H1 (cell line): Measurements from ENCODE around the gene ZNF385B. TPM values are rescaled to one million over a fixed set of nuclear protein-coding genes. Genes with fewer than 3 reads are reported as not detected.

Experiments
- CTCF ChIA-PET: fragments of 300-600 bp; sonication (Branson Sonifier 250); formaldehyde crosslinking; loops from one replicate; lab custom pipeline; 2021; ENCODE audit not compliant: partially characterized antibody; lab: Charles Lee
- POLR2A ChIA-PET: fragments of 300-600 bp; sonication (Branson Sonifier 250); formaldehyde crosslinking; loops from one replicate; lab custom pipeline; 2021; ENCODE audit warnings: inconsistent platforms; ENCODE audit not compliant: partially characterized antibody; lab: Charles Lee
- DNase-seq, 2 experiments: peaks; one replicate each; pipeline versions ENCODE4 v3.0.0 to v3.0.0-alpha.2; 2010 to 2022; ENCODE audit warnings: low spot score in 2 of 2, low read depth in 1 of 2, mixed read lengths in 1 of 2
- FAIRE-seq: peaks from 2 replicates; lab custom pipeline; 2011; peaks lifted over from hg19 to GRCh38; lab: Jason Lieb, UNC
- H2AFZ ChIP-seq: 2 replicates; pipeline ENCODE4 v1.8.1; 2012; ENCODE audit warnings: low read length, inconsistent platforms
- H2AK5ac ChIP-seq: 2 replicates; pipeline ENCODE4 v1.6.1; 2013; ENCODE audit warnings: low read depth, low read length
- H2BK120ac ChIP-seq: replicated peaks from 2 replicates; pipeline ENCODE3; 2013; ENCODE audit warnings: low read depth, low read length, inconsistent platforms
- H2BK12ac ChIP-seq: 2 replicates; pipeline ENCODE4 v1.6.1; 2013; ENCODE audit warnings: low read depth, low read length
- H2BK15ac ChIP-seq: 2 replicates; pipeline ENCODE4 v1.6.1; 2013; ENCODE audit warnings: low read length
- H2BK20ac ChIP-seq: 2 replicates; pipeline ENCODE4 v1.6.1; 2013; ENCODE audit warnings: low read length
- H2BK5ac ChIP-seq: 2 replicates; pipeline ENCODE4 v1.6.1; 2013; ENCODE audit warnings: low read depth, low read length
- H3K14ac ChIP-seq: 2 replicates; pipeline ENCODE4 v1.6.1; 2013; ENCODE audit warnings: inconsistent platforms; ENCODE audit not compliant: insufficient read length
- H3K18ac ChIP-seq: 2 replicates; pipeline ENCODE4 v1.6.1; 2013; ENCODE audit warnings: low read length; ENCODE audit errors: extremely low read depth
- H3K23ac ChIP-seq: 2 replicates; pipeline ENCODE4 v1.6.1; 2013; ENCODE audit warnings: inconsistent platforms; ENCODE audit not compliant: insufficient read length
- H3K23me2 ChIP-seq: 2 replicates; pipeline ENCODE4 v1.6.1; 2013; ENCODE audit warnings: low read depth, low read length
- H3K27ac ChIP-seq: 2 replicates; pipeline ENCODE4 v1.6.1; 2011; ENCODE audit warnings: low read depth, low read length, inconsistent platforms
- H3K27me3 ChIP-seq, 4 experiments: replicated peaks in 1 of 4; 1 replicate in 1 of 4; 2 replicates in 3 of 4; pipeline versions ENCODE4 v1.6.1 to v1.8.1; 2011 to 2013; ENCODE audit warnings: low read length in 3 of 4, mild to moderate bottlenecking in 3 of 4, inconsistent platforms in 2 of 4, mixed read lengths in 2 of 4, moderate library complexity in 1 of 4; ENCODE audit not compliant: control insufficient read depth in 3 of 4, insufficient read depth in 3 of 4; ENCODE audit errors: extremely low read depth in 1 of 4
- H3K36me3 ChIP-seq, 4 experiments: 2 replicates each; pipeline versions ENCODE4 v1.6.1 to v1.8.1; 2011 to 2013; ENCODE audit warnings: mild to moderate bottlenecking in 4 of 4, low read length in 3 of 4, moderate library complexity in 2 of 4, control low read depth in 1 of 4, inconsistent platforms in 1 of 4; ENCODE audit not compliant: insufficient read depth in 4 of 4, control insufficient read depth in 2 of 4
- H3K4ac ChIP-seq: replicated peaks from 2 replicates; pipeline ENCODE3; 2013; ENCODE audit warnings: low read length, low read depth, mixed read lengths, inconsistent platforms; ENCODE audit not compliant: insufficient read length
- H3K4me1 ChIP-seq, 4 experiments: replicated peaks in 1 of 4; 1 replicate in 1 of 4; 2 replicates in 3 of 4; pipeline versions ENCODE4 v1.6.1 to v1.8.1; 2011 to 2013; ENCODE audit warnings: low read length in 3 of 4, inconsistent platforms in 2 of 4, mixed read lengths in 1 of 4; ENCODE audit not compliant: insufficient read depth in 4 of 4, control insufficient read depth in 3 of 4
- H3K4me2 ChIP-seq, 2 experiments: 2 replicates each; pipeline versions ENCODE4 v1.6.1 to v1.8.1; 2011 to 2013; ENCODE audit warnings: low read depth in 2 of 2, low read length in 2 of 2, control low read depth in 1 of 2, inconsistent platforms in 1 of 2, mild to moderate bottlenecking in 1 of 2; ENCODE audit not compliant: insufficient read depth in 1 of 2
- H3K4me3 ChIP-seq, 4 experiments: fragments of 200-600, 300-600 bp in 1 of 4; sonication (generic), shearing (Covaris generic), sonication (Bioruptor Twin) in 1 of 4; 2 replicates each; pipeline versions ENCODE4 v1.5.1 to v1.8.1; 2011 to 2016; ENCODE audit warnings: low read length in 4 of 4, low read depth in 3 of 4, control low read depth in 2 of 4, inconsistent platforms in 2 of 4, mild to moderate bottlenecking in 2 of 4, mixed read lengths in 1 of 4, moderate library complexity in 1 of 4; ENCODE audit not compliant: insufficient read depth in 2 of 4; ENCODE audit errors: extremely low read depth in 1 of 4
- H3K56ac ChIP-seq: replicated peaks from 2 replicates; pipeline ENCODE3; 2013; ENCODE audit warnings: low read depth, mild to moderate bottlenecking, mixed read lengths, low read length, inconsistent platforms; ENCODE audit not compliant: insufficient read length
- H3K79me1 ChIP-seq: 2 replicates; pipeline ENCODE4 v1.6.1; 2013; ENCODE audit warnings: low read depth, low read length, control low read depth
- H3K79me2 ChIP-seq, 2 experiments: 2 replicates each; pipeline versions ENCODE4 v1.6.1 to v1.8.1; 2012 to 2013; ENCODE audit warnings: low read length in 2 of 2, mild to moderate bottlenecking in 2 of 2, inconsistent platforms in 1 of 2; ENCODE audit not compliant: insufficient read depth in 2 of 2, control insufficient read depth in 1 of 2
- H3K9ac ChIP-seq, 4 experiments: replicated peaks in 1 of 4; 1 replicate in 1 of 4; 2 replicates in 3 of 4; pipeline versions ENCODE4 v1.6.1 to v1.8.1; 2011 to 2013; ENCODE audit warnings: low read depth in 3 of 4, low read length in 3 of 4, control low read depth in 2 of 4, mild to moderate bottlenecking in 2 of 4, moderate library complexity in 2 of 4, inconsistent platforms in 1 of 4; ENCODE audit errors: extremely low read depth in 1 of 4
- H3K9me3 ChIP-seq, 2 experiments: 2 replicates each; pipeline versions ENCODE4 v1.6.1 to v1.8.1; 2012 to 2013; ENCODE audit warnings: mild to moderate bottlenecking in 2 of 2, moderate library complexity in 2 of 2, control low read depth in 1 of 2, inconsistent platforms in 1 of 2, low read depth in 1 of 2, low read length in 1 of 2, mixed read lengths in 1 of 2; ENCODE audit not compliant: insufficient read depth in 2 of 2
- H4K20me1 ChIP-seq, 2 experiments: replicated peaks in 1 of 2; 2 replicates each; pipeline versions ENCODE3 to v1.8.1; 2011 to 2013; ENCODE audit warnings: inconsistent platforms in 2 of 2, low read length in 2 of 2, mild to moderate bottlenecking in 1 of 2; ENCODE audit not compliant: insufficient read depth in 2 of 2, control insufficient read depth in 1 of 2
- H4K5ac ChIP-seq: 2 replicates; pipeline ENCODE4 v1.6.1; 2013; ENCODE audit warnings: low read length, low read depth, mixed read lengths, inconsistent platforms; ENCODE audit not compliant: insufficient read length
- H4K8ac ChIP-seq: 2 replicates; pipeline ENCODE4 v1.8.0; 2013; ENCODE audit warnings: mild to moderate bottlenecking, moderate library complexity, low read length, inconsistent platforms; ENCODE audit not compliant: insufficient read depth; ENCODE audit errors: extremely low read depth
- H4K91ac ChIP-seq: replicated peaks from 2 replicates; pipeline ENCODE3; 2013; ENCODE audit warnings: low read length, mixed read lengths, inconsistent platforms; ENCODE audit not compliant: insufficient read length
- BRCA1 ChIP-seq: IDR thresholded peaks from 2 replicates; pipeline ENCODE4 v1.6.1; 2012; ENCODE audit warnings: low read depth, low read length, improper control_type of control experiment
- CBX5 ChIP-seq: fragments of 300-800, 300-1000 bp; sonication (generic); IDR thresholded peaks from 2 replicates; pipeline ENCODE4 v1.7.1; 2016; ENCODE audit warnings: antibody characterized with exemption, low read length, low read depth
- CHD2 ChIP-seq: IDR thresholded peaks from 2 replicates; pipeline ENCODE4 v1.6.1; 2012; ENCODE audit warnings: low read length, improper control_type of control experiment
- CTCF ChIP-seq, 3 experiments: IDR thresholded peaks; 1 replicate in 2 of 3; 2 replicates in 1 of 3; pipeline versions ENCODE4 v1.5.1 to v1.6.1; 2011; ENCODE audit warnings: low read length in 3 of 3, mild to moderate bottlenecking in 3 of 3, inconsistent platforms in 2 of 3, low read depth in 1 of 3, moderate library complexity in 1 of 3; ENCODE audit not compliant: insufficient read depth in 1 of 3; ENCODE audit errors: control extremely low read depth in 1 of 3
- EGR1 ChIP-seq: IDR thresholded peaks from 2 replicates; pipeline ENCODE4 v1.6.1; 2011; ENCODE audit warnings: low read depth, low read length, borderline replicate concordance
- HDAC6 ChIP-seq: IDR thresholded peaks from one replicate; pipeline ENCODE4 v1.7.1; 2012; ENCODE audit warnings: low read depth, mild to moderate bottlenecking, inconsistent platforms, low read length, moderate library complexity
- JUND ChIP-seq: IDR thresholded peaks from 2 replicates; pipeline ENCODE4 v1.6.1; 2011; ENCODE audit warnings: mild to moderate bottlenecking, improper control_type of control experiment, low read length
- KDM1A ChIP-seq: fragments of 200-600, 300-600 bp; sonication (generic); IDR thresholded peaks from 2 replicates; pipeline ENCODE4 v1.7.1; 2016; ENCODE audit warnings: mild to moderate bottlenecking, low read length, borderline replicate concordance
- KDM4A ChIP-seq: IDR thresholded peaks from one replicate; pipeline ENCODE4 v1.7.1; 2012; ENCODE audit warnings: low read depth, mild to moderate bottlenecking, moderate library complexity, low read length, inconsistent platforms; ENCODE audit not compliant: severe bottlenecking
- PHF8 ChIP-seq: fragments of 200-600 bp; sonication (generic); conservative IDR thresholded peaks from 2 replicates; pipeline ENCODE4 v1.7.1; 2012; ENCODE audit warnings: low read depth, mild to moderate bottlenecking, inconsistent platforms, low read length, moderate library complexity
- SAP30 ChIP-seq: fragments of 300-600 bp; sonication (generic); IDR thresholded peaks from 2 replicates; pipeline ENCODE4 v1.7.1; 2012; ENCODE audit warnings: low read length, moderate library complexity, mild to moderate bottlenecking, inconsistent platforms; ENCODE audit not compliant: insufficient read depth, insufficient replicate concordance
- TAF1 ChIP-seq: IDR thresholded peaks from 2 replicates; pipeline ENCODE4 v1.6.1; 2011; ENCODE audit warnings: mild to moderate bottlenecking, low read depth, low read length
- WGBS, 2 experiments: shearing (Covaris generic) in 1 of 2; methylation state at CpG; one replicate each; pipeline versions ENCODE4 v1.1.6 to v1.1.7; 2013 to 2015; ENCODE audit warnings: low lambda C conversion rate in 2 of 2, mixed read lengths in 2 of 2, inconsistent platforms in 1 of 2, low coverage in 1 of 2, missing lambda C conversion rate in 1 of 2; ENCODE audit not compliant: insufficient replicate concordance in 2 of 2, insufficient coverage in 1 of 2, insufficient read length in 1 of 2; ENCODE audit errors: extremely low coverage in 1 of 2, missing lambda C conversion rate in 1 of 2; 5-methylcytosine and 5-hydroxymethylcytosine counted together
- polyA plus RNA-seq, 7 experiments: library from polyadenylated mRNA; depleted of rRNA in 3 of 7; stranded (reverse) in 5 of 7; unstranded in 2 of 7; fragments of >200 nt in 5 of 7; fragments of 200-250 nt in 2 of 7; gene quantifications; 1 replicate in 5 of 7; 2 replicates in 1 of 7; 4 replicates in 1 of 7; pipeline versions ENCODE4 v1.2.1 to v1.2.3, GENCODE V29; 2011 to 2013; ENCODE audit warnings: missing spikeins in 2 of 7, mixed read lengths in 2 of 7
- total RNA-seq: library from RNA; stranded (reverse); fragmentation: NEBNext Ultra II Directional; extraction: Animal tissue kit (Norgen Biotek cat#: 25700); gene quantifications from 2 replicates; pipeline ENCODE4 v1.2.1, GENCODE V29; 2021

ZNF385B gene
- total and polyA plus RNA-seq, 2 of the 8 experiments (the other 6 are each of a cell fraction or from before 2014, with no cell fraction given), result 1.1 to 3.7 TPM

GRCh38 chr2:179565807-179566206 lies 295.6 kb downstream of the ZNF385B start:
- no peaks in the 10 kb centered on the region for H3K9me3 ChIP-seq
- H3K56ac ChIP-seq, result no peak overlapping the region
- H2BK120ac ChIP-seq, result no peak overlapping the region
- ChIA-PET CTCF (interaction anchor here (1.1 to 1.5 kb wide), 2 partner anchors 79 to 154 kb away, joined by 3 to 6 read pairs; no protein-coding TSS in a partner anchor), POLR2A (no interaction called here)
- WGBS, 2 experiments, result 64% methylated on average over 2 of the region's 2 CpGs; no CpG with 5 or more reads in 1 of the 2 experiments
- no peak overlapping the region for H3K4ac ChIP-seq
- H3K4me2 ChIP-seq, result no peak overlapping the region
- H2BK20ac ChIP-seq, result no peak overlapping the region
- H3K14ac ChIP-seq, result no peak overlapping the region
- H4K20me1 ChIP-seq, result no peaks in the 10 kb centered on the region
- no peaks in the 10 kb centered on the region for H3K36me3 ChIP-seq
- no peak overlapping the region for H4K8ac ChIP-seq
- no peak overlapping the region for H3K27ac ChIP-seq
- no peak overlapping the region for H2AFZ ChIP-seq
- no peak overlapping the region for H4K5ac ChIP-seq
- H3K79me2 ChIP-seq, result no peaks in the 10 kb centered on the region
- H3K4me1 ChIP-seq, result peaks cover 0 to 7% (median 3%) of the 10 kb centered on the region in 4 experiments; a peak in 2 of 7 replicates
- H2BK12ac ChIP-seq, result no peak overlapping the region
- H3K23me2 ChIP-seq, result no peaks in the 10 kb centered on the region
- H3K18ac ChIP-seq, result no peak overlapping the region
- no peak overlapping the region for H3K23ac ChIP-seq
- H2BK5ac ChIP-seq, result no peak overlapping the region
- FAIRE-seq, result no peak
- DNase-seq, result no peak
- no peaks in the 10 kb centered on the region for H3K27me3 ChIP-seq
- no peak overlapping the region for H3K4me3 ChIP-seq
- H2BK15ac ChIP-seq, result no peak overlapping the region
- H4K91ac ChIP-seq, result no peak overlapping the region
- no peaks in the 10 kb centered on the region; the same call in 1 of the 2 replicates for H3K79me1 ChIP-seq
- no peak overlapping the region for H3K9ac ChIP-seq
- no peak overlapping the region for H2AK5ac ChIP-seq
- no peak for TF ChIP-seq EGR1
- TF ChIP-seq JUND, result no peak
- TF ChIP-seq CTCF (IDR thresholded peaks at IDR 0.05; ENCODE audit: control extremely low read depth in 1 of 3, insufficient read depth in 1 of 3, low read depth in 1 of 3, low read length in 3 of 3), result no peak
- no peak for TF ChIP-seq PHF8
- TF ChIP-seq SAP30, result no peak
- no peak for TF ChIP-seq BRCA1
- TF ChIP-seq KDM1A, result no peak
- TF ChIP-seq HDAC6, result no peak
- no peak for TF ChIP-seq CHD2
- TF ChIP-seq CBX5, result no peak
- TF ChIP-seq KDM4A, result no peak
- no peak for TF ChIP-seq TAF1
